K562 (cell line): ENCODE measurements around the gene HYCC2. TPM values are rescaled to one million over a fixed set of nuclear protein-coding genes. Genes with fewer than 3 reads are reported as not detected.

Source experiments
- ATAC-seq: fragments of 200-7000 bp; cut with Tn5 transposase; 3 replicates; pipeline ENCODE4 v1.9.1; 2020; ENCODE audit warnings: moderate library complexity
- BruUV-seq: library from RNA; stranded (reverse); fragments of 400-500 nt; replicated peaks from 2 replicates; lab custom pipeline; 2021; lab: Mats Ljungman, UMichigan
- CTCF ChIA-PET: fragments of 300-600 bp; formaldehyde crosslinking; extraction: SDS; loops from one replicate; lab custom pipeline; 2021; ENCODE audit warnings: low intra/inter-chr PET ratio; lab: Yijun Ruan, JAX
- POLR2A ChIA-PET: fragments of 300-600, 350-650 bp; sonication (Branson Sonifier 250); formaldehyde crosslinking; extraction: SDS; loops from one replicate; lab custom pipeline; 2021; ENCODE audit warnings: antibody characterized with exemption, inconsistent platforms; lab: Yijun Ruan, JAX
- DNase-seq, 4 experiments: peaks; one replicate each; pipeline versions ENCODE4 v3.0.0 to v3.0.0-alpha.2; 2011 to 2018; ENCODE audit warnings: low spot score in 3 of 4, mixed read lengths in 3 of 4; ENCODE audit errors: extremely low read depth in 1 of 4
- FAIRE-seq: peaks from 2 replicates; lab custom pipeline; 2011; peaks lifted over from hg19 to GRCh38; lab: Jason Lieb, UNC
- H2AFZ ChIP-seq: 2 replicates; pipeline ENCODE4 v1.6.0; 2011; ENCODE audit warnings: low read depth, low read length, control low read depth, inconsistent platforms
- H3K27ac ChIP-seq: fragments of 200-600 bp; 3 replicates; pipeline ENCODE4 v1.8.0; 2011; ENCODE audit warnings: low read depth, mild to moderate bottlenecking, control low read depth, inconsistent platforms, low read length, moderate library complexity, mixed read lengths; ENCODE audit errors: extremely low read depth
- H3K27me3 ChIP-seq, 2 experiments: fragments of 300-600 bp in 1 of 2; 2 replicates in 1 of 2; 3 replicates in 1 of 2; pipeline versions ENCODE4 v1.6.0 to v1.8.0; 2011; ENCODE audit warnings: inconsistent platforms in 2 of 2, low read length in 2 of 2, mild to moderate bottlenecking in 1 of 2, mixed read lengths in 1 of 2, moderate library complexity in 1 of 2; ENCODE audit not compliant: control insufficient read depth in 2 of 2, insufficient read depth in 2 of 2
- H3K36me3 ChIP-seq: fragments of 300-600 bp; 3 replicates; pipeline ENCODE4 v1.8.0; 2011; ENCODE audit warnings: mild to moderate bottlenecking, low read length, inconsistent platforms; ENCODE audit not compliant: control insufficient read depth, insufficient read depth
- H3K4me1 ChIP-seq, 2 experiments: fragments of 200-600 bp in 1 of 2; replicated peaks in 1 of 2; 2 replicates in 1 of 2; 3 replicates in 1 of 2; pipeline versions ENCODE4 v1.5.1 to v1.8.0; 2011; ENCODE audit warnings: inconsistent platforms in 2 of 2, low read length in 2 of 2, mild to moderate bottlenecking in 1 of 2, mixed read lengths in 1 of 2, moderate library complexity in 1 of 2; ENCODE audit not compliant: control insufficient read depth in 2 of 2, insufficient read depth in 2 of 2
- H3K4me2 ChIP-seq: 2 replicates; pipeline ENCODE4 v1.6.1; 2011; ENCODE audit warnings: low read length, control low read depth, inconsistent platforms, mixed read lengths; ENCODE audit not compliant: insufficient read depth
- H3K4me3 ChIP-seq: fragments of 200-600 bp; sonication (generic), shearing (Covaris generic); 2 replicates; pipeline ENCODE4 v1.5.1; 2016; ENCODE audit warnings: control low read depth, inconsistent platforms
- H3K79me2 ChIP-seq: fragments of 200-600 bp; 3 replicates; pipeline ENCODE4 v1.8.0; 2011; ENCODE audit warnings: low read length, inconsistent platforms; ENCODE audit not compliant: control insufficient read depth, insufficient read depth
- H3K9ac ChIP-seq, 2 experiments: 2 replicates each; pipeline versions ENCODE4 v1.6.0 to v1.6.1; 2011; ENCODE audit warnings: low read depth in 2 of 2, low read length in 2 of 2, control low read depth in 1 of 2, inconsistent platforms in 1 of 2, mild to moderate bottlenecking in 1 of 2, mixed read lengths in 1 of 2; ENCODE audit not compliant: insufficient read depth in 1 of 2
- H3K9me1 ChIP-seq: one replicate; pipeline ENCODE4 v1.6.0; 2011; ENCODE audit warnings: inconsistent platforms, mild to moderate bottlenecking, low read length, moderate library complexity; ENCODE audit not compliant: control insufficient read depth, insufficient read depth
- H3K9me3 ChIP-seq: replicated peaks from 2 replicates; pipeline ENCODE4 v1.5.1; 2011; ENCODE audit warnings: low read depth, low read length, inconsistent platforms; ENCODE audit not compliant: control insufficient read depth, insufficient read depth
- H4K20me1 ChIP-seq: replicated peaks from 2 replicates; pipeline ENCODE4 v1.6.1; 2011; ENCODE audit warnings: low read length, inconsistent platforms, mixed read lengths; ENCODE audit not compliant: control insufficient read depth, insufficient read depth
- ARID1B ChIP-seq: fragments of 450-650 bp; IDR thresholded peaks from 2 replicates; pipeline ENCODE4 v1.6.1; 2016; ENCODE audit warnings: antibody characterized with exemption, mild to moderate bottlenecking, inconsistent platforms
- COPS2 ChIP-seq: fragments of 450-650 bp; conservative IDR thresholded peaks from 2 replicates; pipeline ENCODE4 v1.6.1; 2016; ENCODE audit warnings: mild to moderate bottlenecking, moderate library complexity
- DPF2 ChIP-seq: fragments of 450-650 bp; IDR thresholded peaks from 2 replicates; pipeline ENCODE4 v1.6.1; 2016
- FOXM1 ChIP-seq, 2 experiments: fragments of 450-650 bp in 1 of 2; sonication (generic) in 1 of 2; formaldehyde crosslinking in 1 of 2; IDR thresholded peaks; 2 replicates each; pipeline versions ENCODE4 v1.6.1 to v1.9.0; 2017 to 2022; ENCODE audit warnings: low read depth in 2 of 2, mild to moderate bottlenecking in 2 of 2, missing genetic modification reagents in 1 of 2, moderate library complexity in 1 of 2
- RBFOX2 ChIP-seq: fragments of 200-400 bp; formaldehyde crosslinking; IDR thresholded peaks from 2 replicates; pipeline ENCODE4 v1.6.1; 2017; ENCODE audit warnings: low read depth, mild to moderate bottlenecking, low read length, moderate library complexity
- TBP ChIP-seq: optimal IDR thresholded peaks from 2 replicates; pipeline ENCODE3; 2011; ENCODE audit warnings: low read depth, low read length, improper control_type of control experiment
- TCFL5 ChIP-seq: fragments of 250-450 bp; sonication (Bioruptor Pico); conservative IDR thresholded peaks from 2 replicates; pipeline ENCODE4 v1.6.1; 2021; ENCODE audit warnings: mild to moderate bottlenecking, moderate library complexity, matching md5 sums
- ZNF124 ChIP-seq: sonication (generic); formaldehyde crosslinking; IDR thresholded peaks from 2 replicates; pipeline ENCODE4 v1.8.1; 2022; ENCODE audit warnings: missing genetic modification reagents
- ZNF778 ChIP-seq: fragments of 450-650 bp; formaldehyde crosslinking; IDR thresholded peaks from 2 replicates; pipeline ENCODE4 v1.4.0; 2020; ENCODE audit warnings: mild to moderate bottlenecking, moderate library complexity
- WGBS: fragments of 100-300 bp; shearing (Covaris generic); methylation state at CpG from one replicate; pipeline ENCODE4 v1.1.6; 2016; ENCODE audit warnings: low coverage, mixed read lengths; ENCODE audit not compliant: insufficient coverage; ENCODE audit errors: missing lambda C conversion rate; 5-methylcytosine and 5-hydroxymethylcytosine counted together
- in situ Hi-C: fragments of 300-500 bp; cut with MboI; formaldehyde crosslinking; loops from 4 replicates; pipeline ENCODE4 v1.15.0; 2018; ENCODE audit warnings: inconsistent platforms, mixed read lengths
- intact Hi-C: fragments of 100-400 bp; cut with micrococcal nuclease; formaldehyde crosslinking; loops from 2 replicates; pipeline ENCODE4 v1.14.2; 2022
- polyA plus RNA-seq, 8 experiments: library from polyadenylated mRNA; depleted of rRNA in 4 of 8; stranded (reverse) in 5 of 8; unstranded in 3 of 8; fragments of >200 nt; fragmentation: Nextera tagmentation in 2 of 8; fragmentation: Illumina TruSeq in 1 of 8; extraction: Ambion mirVana in 2 of 8; extraction: Trizol in 1 of 8; gene quantifications; 2 replicates each; pipeline versions ENCODE4 v1.2.1 to v1.2.3, GENCODE V29; 2011 to 2014; ENCODE audit warnings: inconsistent platforms in 1 of 8, missing spikeins in 1 of 8
- total RNA-seq, 7 experiments: library from RNA; depleted of rRNA in 6 of 7; stranded (reverse); fragments of >200 nt in 6 of 7; fragmentation: Illumina TruSeq in 2 of 7; extraction: Trizol in 2 of 7; gene quantifications; 2 replicates each; pipeline versions ENCODE4 v1.2.1 to v1.2.3, GENCODE V29; 2011 to 2021; ENCODE audit warnings: low replicate concordance in 1 of 7
- TF ChIP-seq, protein P1 (sequence below): fragments of 450-650 bp; IDR thresholded peaks from 2 replicates; pipeline ENCODE4 v1.6.1; 2016; ENCODE audit warnings: mild to moderate bottlenecking, moderate library complexity

HYCC2 gene
- total and polyA plus RNA-seq, 9 of the 15 experiments (the other 6 are each of a cell fraction or from before 2014, with no cell fraction given): 5.4 to 20.0 (median 9.8) TPM

DNA sequence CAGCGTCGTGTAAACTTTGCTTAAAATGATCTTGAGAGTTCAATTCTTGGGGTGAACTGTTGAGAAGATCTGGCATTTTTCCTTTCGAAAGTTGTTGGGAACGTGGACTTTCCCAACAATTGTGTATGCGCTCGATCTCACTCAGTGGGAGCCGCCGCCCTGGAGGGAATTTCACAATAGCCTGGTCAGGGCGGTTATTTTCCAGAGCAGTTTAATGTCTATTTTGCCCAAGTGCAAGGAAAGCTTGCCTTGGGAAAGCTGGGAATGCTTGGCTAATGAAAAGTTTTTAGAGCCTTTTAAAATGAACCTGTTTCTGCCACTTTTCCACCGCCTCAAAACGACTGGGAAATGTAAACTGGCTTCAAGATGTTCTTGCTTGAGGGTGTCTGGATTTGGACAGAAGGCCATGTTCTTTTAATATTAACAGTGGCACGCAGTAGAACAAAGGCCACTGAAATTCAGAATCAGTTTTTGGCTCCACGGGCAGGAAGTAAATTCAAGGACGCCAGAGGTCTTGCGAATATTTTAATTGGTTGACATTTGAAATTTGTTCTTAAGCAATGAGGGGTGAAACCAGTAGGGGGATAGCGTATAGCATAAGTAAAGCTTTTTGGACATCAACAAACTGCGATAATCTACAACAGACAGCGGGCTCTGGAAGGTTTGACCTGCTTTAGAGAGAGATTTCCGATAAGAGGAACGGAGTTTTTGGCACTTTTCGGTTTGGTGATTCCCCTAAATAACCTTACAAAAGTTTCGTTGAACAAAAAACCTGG lies 45.7 kb upstream of the HYCC2 start:
- WGBS: under 1% methylated on average over 20 of the region's 22 CpGs
- H3K4me2 ChIP-seq: peak overlapping the region; percentile 93
- no TSS peak for BruUV-seq
- ATAC-seq (peak; percentile 14), DNase-seq (peak in 2 of 4 experiments; percentile 54 to 71), FAIRE-seq (peak; percentile 32)
- peak overlapping the region; percentile 98 for H3K27ac ChIP-seq
- no peaks in the 10 kb centered on the region for H3K9me3 ChIP-seq
- H3K79me2 ChIP-seq: peaks cover 85% of the 10 kb centered on the region
- peak overlapping the region; percentile 67 for H2AFZ ChIP-seq
- H3K9me1 ChIP-seq: no peaks in the 10 kb centered on the region
- H3K36me3 ChIP-seq: peaks cover 16% of the 10 kb centered on the region; the same call in 2 of the 3 replicates
- POLR2A ChIA-PET: interaction anchor here (0.8 to 2.6 kb wide), 11 partner anchors 9 to 351 kb away, joined by 3 to 12 read pairs (median 3); partner anchors contain the start of gene CASP10
- CTCF ChIA-PET: interaction anchor here (0.6 to 1.5 kb wide), 4 partner anchors 41 to 711 kb away, joined by 3 to 8 read pairs (median 4); no protein-coding TSS in a partner anchor
- H3K9ac ChIP-seq: peak overlapping the region; percentile 94 to 95
- H3K4me3 ChIP-seq: peak overlapping the region; percentile 93
- in situ Hi-C loops (no loop called here), intact Hi-C loops (loop anchor here (5.0 kb wide), 1 partner anchor 290 kb away; no protein-coding TSS in a partner anchor)
- H4K20me1 ChIP-seq: 0 out of 2 replicates have a peak, but pooled peaks cover 2% of the 10 kb centered on the region
- H3K4me1 ChIP-seq: peaks cover 10 to 26% of the 10 kb centered on the region in 2 experiments; a peak in 4 of 5 replicates
- no peaks in the 10 kb centered on the region for H3K27me3 ChIP-seq
- no peak for TF ChIP-seq COPS2
- TF ChIP-seq ZNF124: no peak
- TF ChIP-seq ZNF778 (CRISPR knock-in tag): no peak
- TF ChIP-seq, protein P1, sequence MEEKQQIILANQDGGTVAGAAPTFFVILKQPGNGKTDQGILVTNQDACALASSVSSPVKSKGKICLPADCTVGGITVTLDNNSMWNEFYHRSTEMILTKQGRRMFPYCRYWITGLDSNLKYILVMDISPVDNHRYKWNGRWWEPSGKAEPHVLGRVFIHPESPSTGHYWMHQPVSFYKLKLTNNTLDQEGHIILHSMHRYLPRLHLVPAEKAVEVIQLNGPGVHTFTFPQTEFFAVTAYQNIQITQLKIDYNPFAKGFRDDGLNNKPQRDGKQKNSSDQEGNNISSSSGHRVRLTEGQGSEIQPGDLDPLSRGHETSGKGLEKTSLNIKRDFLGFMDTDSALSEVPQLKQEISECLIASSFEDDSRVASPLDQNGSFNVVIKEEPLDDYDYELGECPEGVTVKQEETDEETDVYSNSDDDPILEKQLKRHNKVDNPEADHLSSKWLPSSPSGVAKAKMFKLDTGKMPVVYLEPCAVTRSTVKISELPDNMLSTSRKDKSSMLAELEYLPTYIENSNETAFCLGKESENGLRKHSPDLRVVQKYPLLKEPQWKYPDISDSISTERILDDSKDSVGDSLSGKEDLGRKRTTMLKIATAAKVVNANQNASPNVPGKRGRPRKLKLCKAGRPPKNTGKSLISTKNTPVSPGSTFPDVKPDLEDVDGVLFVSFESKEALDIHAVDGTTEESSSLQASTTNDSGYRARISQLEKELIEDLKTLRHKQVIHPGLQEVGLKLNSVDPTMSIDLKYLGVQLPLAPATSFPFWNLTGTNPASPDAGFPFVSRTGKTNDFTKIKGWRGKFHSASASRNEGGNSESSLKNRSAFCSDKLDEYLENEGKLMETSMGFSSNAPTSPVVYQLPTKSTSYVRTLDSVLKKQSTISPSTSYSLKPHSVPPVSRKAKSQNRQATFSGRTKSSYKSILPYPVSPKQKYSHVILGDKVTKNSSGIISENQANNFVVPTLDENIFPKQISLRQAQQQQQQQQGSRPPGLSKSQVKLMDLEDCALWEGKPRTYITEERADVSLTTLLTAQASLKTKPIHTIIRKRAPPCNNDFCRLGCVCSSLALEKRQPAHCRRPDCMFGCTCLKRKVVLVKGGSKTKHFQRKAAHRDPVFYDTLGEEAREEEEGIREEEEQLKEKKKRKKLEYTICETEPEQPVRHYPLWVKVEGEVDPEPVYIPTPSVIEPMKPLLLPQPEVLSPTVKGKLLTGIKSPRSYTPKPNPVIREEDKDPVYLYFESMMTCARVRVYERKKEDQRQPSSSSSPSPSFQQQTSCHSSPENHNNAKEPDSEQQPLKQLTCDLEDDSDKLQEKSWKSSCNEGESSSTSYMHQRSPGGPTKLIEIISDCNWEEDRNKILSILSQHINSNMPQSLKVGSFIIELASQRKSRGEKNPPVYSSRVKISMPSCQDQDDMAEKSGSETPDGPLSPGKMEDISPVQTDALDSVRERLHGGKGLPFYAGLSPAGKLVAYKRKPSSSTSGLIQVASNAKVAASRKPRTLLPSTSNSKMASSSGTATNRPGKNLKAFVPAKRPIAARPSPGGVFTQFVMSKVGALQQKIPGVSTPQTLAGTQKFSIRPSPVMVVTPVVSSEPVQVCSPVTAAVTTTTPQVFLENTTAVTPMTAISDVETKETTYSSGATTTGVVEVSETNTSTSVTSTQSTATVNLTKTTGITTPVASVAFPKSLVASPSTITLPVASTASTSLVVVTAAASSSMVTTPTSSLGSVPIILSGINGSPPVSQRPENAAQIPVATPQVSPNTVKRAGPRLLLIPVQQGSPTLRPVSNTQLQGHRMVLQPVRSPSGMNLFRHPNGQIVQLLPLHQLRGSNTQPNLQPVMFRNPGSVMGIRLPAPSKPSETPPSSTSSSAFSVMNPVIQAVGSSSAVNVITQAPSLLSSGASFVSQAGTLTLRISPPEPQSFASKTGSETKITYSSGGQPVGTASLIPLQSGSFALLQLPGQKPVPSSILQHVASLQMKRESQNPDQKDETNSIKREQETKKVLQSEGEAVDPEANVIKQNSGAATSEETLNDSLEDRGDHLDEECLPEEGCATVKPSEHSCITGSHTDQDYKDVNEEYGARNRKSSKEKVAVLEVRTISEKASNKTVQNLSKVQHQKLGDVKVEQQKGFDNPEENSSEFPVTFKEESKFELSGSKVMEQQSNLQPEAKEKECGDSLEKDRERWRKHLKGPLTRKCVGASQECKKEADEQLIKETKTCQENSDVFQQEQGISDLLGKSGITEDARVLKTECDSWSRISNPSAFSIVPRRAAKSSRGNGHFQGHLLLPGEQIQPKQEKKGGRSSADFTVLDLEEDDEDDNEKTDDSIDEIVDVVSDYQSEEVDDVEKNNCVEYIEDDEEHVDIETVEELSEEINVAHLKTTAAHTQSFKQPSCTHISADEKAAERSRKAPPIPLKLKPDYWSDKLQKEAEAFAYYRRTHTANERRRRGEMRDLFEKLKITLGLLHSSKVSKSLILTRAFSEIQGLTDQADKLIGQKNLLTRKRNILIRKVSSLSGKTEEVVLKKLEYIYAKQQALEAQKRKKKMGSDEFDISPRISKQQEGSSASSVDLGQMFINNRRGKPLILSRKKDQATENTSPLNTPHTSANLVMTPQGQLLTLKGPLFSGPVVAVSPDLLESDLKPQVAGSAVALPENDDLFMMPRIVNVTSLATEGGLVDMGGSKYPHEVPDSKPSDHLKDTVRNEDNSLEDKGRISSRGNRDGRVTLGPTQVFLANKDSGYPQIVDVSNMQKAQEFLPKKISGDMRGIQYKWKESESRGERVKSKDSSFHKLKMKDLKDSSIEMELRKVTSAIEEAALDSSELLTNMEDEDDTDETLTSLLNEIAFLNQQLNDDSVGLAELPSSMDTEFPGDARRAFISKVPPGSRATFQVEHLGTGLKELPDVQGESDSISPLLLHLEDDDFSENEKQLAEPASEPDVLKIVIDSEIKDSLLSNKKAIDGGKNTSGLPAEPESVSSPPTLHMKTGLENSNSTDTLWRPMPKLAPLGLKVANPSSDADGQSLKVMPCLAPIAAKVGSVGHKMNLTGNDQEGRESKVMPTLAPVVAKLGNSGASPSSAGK: 0 out of 2 replicates have a peak, but pooled peaks have one; percentile 4
- TF ChIP-seq TBP: peak; percentile 30
- TF ChIP-seq ARID1B: peak; percentile 51; the same call in 1 of the 2 replicates
- no peak for TF ChIP-seq RBFOX2
- no peak for TF ChIP-seq TCFL5 (CRISPR knock-in tag)
- TF ChIP-seq FOXM1 (IDR thresholded peaks at IDR 0.05; ENCODE audit: low read depth): peak; percentile 93
- no peak for TF ChIP-seq FOXM1 (CRISPR knock-in tag; IDR thresholded peaks at IDR 0.05; ENCODE audit: low read depth)
- TF ChIP-seq DPF2: peak; percentile 44; the same call in 1 of the 2 replicates
